DOHH2 (cell line): Measurements from ENCODE around the gene DNAJC11.

Source experiments
- EZH2phosphoT487 ChIP-seq: fragments of 200-600 bp; sonication (generic); IDR thresholded peaks from 2 replicates; pipeline ENCODE4 v1.6.1; 2017; ENCODE audit warnings: borderline replicate concordance, mild to moderate bottlenecking, antibody characterized with exemption, low read length, moderate library complexity, mixed read lengths
- TF ChIP-seq, protein P1 (sequence below): fragments of 200-600 bp; sonication (generic); IDR thresholded peaks from one replicate; pipeline ENCODE4 v1.5.1; 2014; ENCODE audit warnings: antibody characterized with exemption, mild to moderate bottlenecking, low read depth, low read length; ENCODE audit not compliant: poor library complexity, severe bottlenecking

DNA sequence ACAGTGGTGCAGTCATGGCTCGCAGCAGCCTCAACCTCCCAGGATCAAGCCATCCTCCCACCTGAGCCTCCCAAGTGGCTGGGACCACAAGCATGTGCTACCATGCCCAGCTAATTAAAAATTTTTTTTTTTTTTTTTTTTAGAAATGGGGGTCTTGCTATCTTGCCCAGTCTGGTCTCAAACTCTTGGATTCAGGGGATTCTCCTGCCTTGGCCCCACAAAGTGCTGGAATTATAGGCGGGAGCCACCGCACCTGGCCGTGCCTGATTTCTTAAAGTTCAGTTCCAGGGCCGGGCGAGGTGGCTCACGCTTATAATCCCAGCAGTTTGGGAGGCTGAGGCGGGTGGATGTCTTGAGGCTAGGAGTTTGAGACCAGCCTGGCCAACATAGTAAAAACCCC lies 70.6 kb downstream of the DNAJC11 start:
- TF ChIP-seq, protein P1, sequence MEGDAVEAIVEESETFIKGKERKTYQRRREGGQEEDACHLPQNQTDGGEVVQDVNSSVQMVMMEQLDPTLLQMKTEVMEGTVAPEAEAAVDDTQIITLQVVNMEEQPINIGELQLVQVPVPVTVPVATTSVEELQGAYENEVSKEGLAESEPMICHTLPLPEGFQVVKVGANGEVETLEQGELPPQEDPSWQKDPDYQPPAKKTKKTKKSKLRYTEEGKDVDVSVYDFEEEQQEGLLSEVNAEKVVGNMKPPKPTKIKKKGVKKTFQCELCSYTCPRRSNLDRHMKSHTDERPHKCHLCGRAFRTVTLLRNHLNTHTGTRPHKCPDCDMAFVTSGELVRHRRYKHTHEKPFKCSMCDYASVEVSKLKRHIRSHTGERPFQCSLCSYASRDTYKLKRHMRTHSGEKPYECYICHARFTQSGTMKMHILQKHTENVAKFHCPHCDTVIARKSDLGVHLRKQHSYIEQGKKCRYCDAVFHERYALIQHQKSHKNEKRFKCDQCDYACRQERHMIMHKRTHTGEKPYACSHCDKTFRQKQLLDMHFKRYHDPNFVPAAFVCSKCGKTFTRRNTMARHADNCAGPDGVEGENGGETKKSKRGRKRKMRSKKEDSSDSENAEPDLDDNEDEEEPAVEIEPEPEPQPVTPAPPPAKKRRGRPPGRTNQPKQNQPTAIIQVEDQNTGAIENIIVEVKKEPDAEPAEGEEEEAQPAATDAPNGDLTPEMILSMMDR: no peak
- TF ChIP-seq EZH2phosphoT487: no peak
